B cell (primary cell): ENCODE results near the gene RARB. TPM values are rescaled to one million over a fixed set of nuclear protein-coding genes. Genes with fewer than 3 reads are reported as not detected.

Experiments
- ATAC-seq: fragments of 200-7000 bp; cut with Tn5 transposase; one replicate; pipeline ENCODE4 v1.10.0; 2021; ENCODE audit warnings: low read depth, mild to moderate bottlenecking, moderate number of reproducible peaks, moderate library complexity
- CTCF ChIA-PET: fragments of 350-600 bp; sonication (Branson Sonifier 250); formaldehyde crosslinking; loops from one replicate; lab custom pipeline; 2021; ENCODE audit warnings: antibody characterized with exemption, inconsistent platforms; lab: Charles Lee
- POLR2A ChIA-PET: fragments of 350-600 bp; sonication (Branson Sonifier 250); formaldehyde crosslinking; loops from one replicate; lab custom pipeline; 2021; ENCODE audit warnings: antibody characterized with exemption; lab: Charles Lee
- DNase-seq: peaks from one replicate; pipeline ENCODE4 v3.0.0; 2013
- H2AFZ ChIP-seq: 2 replicates; pipeline ENCODE4 v1.6.1; 2012; ENCODE audit warnings: mild to moderate bottlenecking, low read depth, low read length; ENCODE audit not compliant: insufficient read depth, poor library complexity, severe bottlenecking
- H3K27ac ChIP-seq, 2 donors: 1 replicate in 1 of 2; 2 replicates in 1 of 2; pipeline ENCODE4 v1.5.1; 2012 to 2013; ENCODE audit warnings: low read length in 2 of 2, mild to moderate bottlenecking in 2 of 2, moderate library complexity in 1 of 2
- H3K27me3 ChIP-seq, 4 experiments: fragments of 200-600 bp in 1 of 4; sonication (generic) in 1 of 4; replicated peaks in 1 of 4; 1 replicate in 2 of 4; 2 replicates in 2 of 4; pipeline versions ENCODE4 v1.6.1 to v1.7.0; 2013 to 2016; ENCODE audit warnings: low read length in 3 of 4, mild to moderate bottlenecking in 2 of 4, mixed read lengths in 1 of 4, moderate library complexity in 1 of 4; ENCODE audit not compliant: insufficient read depth in 4 of 4, control insufficient read depth in 3 of 4; ENCODE audit errors: control extremely low read depth in 1 of 4
- H3K36me3 ChIP-seq, 2 experiments: replicated peaks in 1 of 2; 1 replicate in 1 of 2; 2 replicates in 1 of 2; pipeline versions ENCODE4 v1.6.1 to v1.7.1; 2013; ENCODE audit warnings: low read length in 1 of 2; ENCODE audit not compliant: insufficient read depth in 2 of 2, control insufficient read depth in 1 of 2; ENCODE audit errors: control extremely low read depth in 1 of 2, extremely low read depth in 1 of 2
- H3K4me1 ChIP-seq, 2 donors: fragments of 200-600 bp in 1 of 2; sonication (generic) in 1 of 2; 1 replicate in 1 of 2; 2 replicates in 1 of 2; pipeline versions ENCODE4 v1.5.1 to v1.6.1; 2013 to 2017; ENCODE audit warnings: low read length in 2 of 2; ENCODE audit not compliant: control insufficient read depth in 2 of 2, insufficient read depth in 2 of 2
- H3K4me2 ChIP-seq: replicated peaks from 2 replicates; pipeline ENCODE3; 2012; ENCODE audit warnings: mild to moderate bottlenecking, low read depth, low read length; ENCODE audit not compliant: poor library complexity, severe bottlenecking
- H3K4me3 ChIP-seq, 5 experiments: fragments of 200-600 bp in 1 of 5; sonication (generic) in 1 of 5; 1 replicate in 3 of 5; 2 replicates in 2 of 5; pipeline versions ENCODE4 v1.5.1 to v1.7.0; 2011 to 2016; ENCODE audit warnings: low read length in 4 of 5, mild to moderate bottlenecking in 4 of 5, low read depth in 2 of 5, control low read depth in 1 of 5, moderate library complexity in 1 of 5; ENCODE audit not compliant: insufficient read depth in 1 of 5; ENCODE audit errors: control extremely low read depth in 1 of 5, extremely low read depth in 1 of 5
- H3K79me2 ChIP-seq: fragments of 200-600 bp; sonication (generic); one replicate; pipeline ENCODE4 v1.6.0; 2016; ENCODE audit warnings: low read length; ENCODE audit not compliant: control insufficient read depth, insufficient read depth
- H3K9ac ChIP-seq: fragments of 200-600 bp; sonication (generic); 2 replicates; pipeline ENCODE4 v1.6.1; 2017; ENCODE audit warnings: mild to moderate bottlenecking, low read length, moderate library complexity
- H3K9me3 ChIP-seq, 3 donors: one replicate each; pipeline versions ENCODE4 v1.6.1 to v1.7.1; 2013; ENCODE audit warnings: low read length in 2 of 3; ENCODE audit not compliant: control insufficient read depth in 2 of 3, insufficient read depth in 1 of 3; ENCODE audit errors: control extremely low read depth in 1 of 3
- H4K20me1 ChIP-seq: 2 replicates; pipeline ENCODE4 v1.6.0; 2012; ENCODE audit warnings: mild to moderate bottlenecking, low read length; ENCODE audit not compliant: insufficient read depth, control insufficient read depth, poor library complexity, severe bottlenecking
- H3K27ac Mint-ChIP-seq: one replicate; pipeline ENCODE4 v1.8.0; 2021; ENCODE audit warnings: mixed read lengths
- H3K27me3 Mint-ChIP-seq: one replicate; pipeline ENCODE4 v1.8.0; 2021; ENCODE audit warnings: mixed read lengths
- H3K4me1 Mint-ChIP-seq: one replicate; pipeline ENCODE4 v1.8.0; 2021; ENCODE audit warnings: mixed read lengths
- H3K4me3 Mint-ChIP-seq: one replicate; pipeline ENCODE4 v1.8.0; 2021; ENCODE audit warnings: mixed read lengths
- H3K9me3 Mint-ChIP-seq: one replicate; pipeline ENCODE4 v1.8.0; 2022; ENCODE audit warnings: mixed read lengths; ENCODE audit not compliant: insufficient read depth
- EZH2 ChIP-seq: IDR thresholded peaks from 2 replicates; pipeline ENCODE4 v1.6.1; 2012; ENCODE audit warnings: borderline replicate concordance, low read depth, mild to moderate bottlenecking, moderate library complexity, low read length; ENCODE audit not compliant: insufficient read depth, poor library complexity, severe bottlenecking
- WGBS: methylation state at CpG from one replicate; pipeline ENCODE4 v1.1.5; 2013; ENCODE audit warnings: missing lambda C conversion rate; ENCODE audit not compliant: insufficient coverage; 5-methylcytosine and 5-hydroxymethylcytosine counted together
- intact Hi-C: fragments of 100-400 bp; cut with micrococcal nuclease; formaldehyde crosslinking; loops from one replicate; pipeline ENCODE4 v1.10.0; 2022
- polyA plus RNA-seq: library from polyadenylated mRNA; depleted of rRNA; stranded (reverse); fragments of >200 nt; gene quantifications from 2 replicates; pipeline ENCODE4 v1.2.3, GENCODE V29; 2012
- total RNA-seq, 2 donors: library from RNA; stranded (reverse); fragments of 120-200 nt in 1 of 2; gene quantifications; 1 replicate in 1 of 2; 2 replicates in 1 of 2; pipeline versions ENCODE4 v1.2.3 to v1.2.4, GENCODE V29; 2013 to 2022
- TF ChIP-seq, protein P1 (sequence below): fragments of 200-600 bp; IDR thresholded peaks from one replicate; pipeline ENCODE4 v1.8.0; 2022; ENCODE audit warnings: antibody characterized with exemption, mild to moderate bottlenecking

Gene RARB
- total and polyA plus RNA-seq, 2 donors (not counting 1 experiment from before 2014, with no cell fraction given): not detected

DNA sequence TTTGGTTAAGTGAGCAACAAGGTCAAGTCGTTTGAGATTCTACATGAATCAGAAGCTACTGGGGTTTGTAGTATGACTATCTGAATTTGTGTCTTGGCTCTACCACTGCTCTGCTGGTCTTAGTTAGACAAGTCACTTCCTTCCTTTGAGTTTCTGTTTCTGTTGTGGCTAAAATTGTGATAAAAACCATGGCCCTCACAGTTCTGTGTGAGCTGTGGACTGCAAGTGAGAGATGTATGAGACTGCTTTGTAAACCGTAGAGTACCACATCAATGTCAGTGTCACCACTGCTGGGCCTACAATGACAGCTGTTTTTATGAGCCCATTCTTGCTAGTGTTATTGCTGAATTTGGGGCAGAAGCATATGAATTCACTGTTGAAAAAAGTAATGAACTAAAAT lies 32.7 kb downstream of the RARB start:
- intact Hi-C loops: no loop called here
- H3K27ac Mint-ChIP-seq: no peak overlapping the region

DNA sequence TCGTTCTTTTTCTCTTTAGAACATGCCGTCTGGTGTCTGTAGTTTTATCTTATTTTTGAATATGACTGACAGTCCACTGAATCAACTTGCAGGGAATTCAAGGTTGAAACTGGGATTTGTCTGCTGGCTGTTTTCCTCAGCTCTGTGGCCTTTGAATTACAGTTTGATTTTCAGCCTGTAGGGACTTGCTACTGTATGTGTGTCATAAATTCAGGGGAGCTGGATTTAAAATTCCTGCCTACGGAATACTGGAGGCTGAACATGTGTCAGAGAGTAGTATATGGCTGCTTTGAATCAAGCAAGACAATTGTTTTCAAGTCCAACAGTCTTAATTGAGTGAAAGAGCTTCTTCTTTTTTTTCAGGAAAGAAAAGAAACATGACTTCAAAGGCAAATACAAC lies 33.9 kb downstream of the RARB start:
- no peaks in the 10 kb centered on the region for H3K4me1 ChIP-seq
- Mint-ChIP-seq H3K4me1 (no peaks in the 10 kb centered on the region), H3K4me3 (no peak overlapping the region), H3K27me3 (no peaks in the 10 kb centered on the region), H3K27ac (no peak overlapping the region), H3K9me3 (no peaks in the 10 kb centered on the region)
- no peak overlapping the region for H3K27ac ChIP-seq
- ATAC-seq (no peak), DNase-seq (no peak)
- no peaks in the 10 kb centered on the region for H4K20me1 ChIP-seq
- TF ChIP-seq, protein P1, sequence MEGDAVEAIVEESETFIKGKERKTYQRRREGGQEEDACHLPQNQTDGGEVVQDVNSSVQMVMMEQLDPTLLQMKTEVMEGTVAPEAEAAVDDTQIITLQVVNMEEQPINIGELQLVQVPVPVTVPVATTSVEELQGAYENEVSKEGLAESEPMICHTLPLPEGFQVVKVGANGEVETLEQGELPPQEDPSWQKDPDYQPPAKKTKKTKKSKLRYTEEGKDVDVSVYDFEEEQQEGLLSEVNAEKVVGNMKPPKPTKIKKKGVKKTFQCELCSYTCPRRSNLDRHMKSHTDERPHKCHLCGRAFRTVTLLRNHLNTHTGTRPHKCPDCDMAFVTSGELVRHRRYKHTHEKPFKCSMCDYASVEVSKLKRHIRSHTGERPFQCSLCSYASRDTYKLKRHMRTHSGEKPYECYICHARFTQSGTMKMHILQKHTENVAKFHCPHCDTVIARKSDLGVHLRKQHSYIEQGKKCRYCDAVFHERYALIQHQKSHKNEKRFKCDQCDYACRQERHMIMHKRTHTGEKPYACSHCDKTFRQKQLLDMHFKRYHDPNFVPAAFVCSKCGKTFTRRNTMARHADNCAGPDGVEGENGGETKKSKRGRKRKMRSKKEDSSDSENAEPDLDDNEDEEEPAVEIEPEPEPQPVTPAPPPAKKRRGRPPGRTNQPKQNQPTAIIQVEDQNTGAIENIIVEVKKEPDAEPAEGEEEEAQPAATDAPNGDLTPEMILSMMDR: no peak
- no peaks in the 10 kb centered on the region for H3K79me2 ChIP-seq
- ChIA-PET CTCF (no interaction called here), POLR2A (no interaction called here)
- intact Hi-C loops: no loop called here
- no peak overlapping the region for H3K9ac ChIP-seq
- no peak overlapping the region for H3K4me3 ChIP-seq
- H3K9me3 ChIP-seq: no peaks in the 10 kb centered on the region
- no peak overlapping the region for H3K4me2 ChIP-seq
- 60% methylated on average over 1 of the region's 3 CpGs for WGBS
- H3K36me3 ChIP-seq: no peaks in the 10 kb centered on the region
- no peak overlapping the region for H2AFZ ChIP-seq
- H3K27me3 ChIP-seq: no peaks in the 10 kb centered on the region

More for the DNA sequence above, 32.7 kb downstream of the RARB start:
- H2AFZ ChIP-seq: no peak overlapping the region
- H3K27me3 Mint-ChIP-seq: no peaks in the 10 kb centered on the region
- H3K9ac ChIP-seq: no peak overlapping the region
- DNase-seq (no peak), ATAC-seq (no peak)
- no peaks in the 10 kb centered on the region for H3K4me1 Mint-ChIP-seq
- H3K4me3 Mint-ChIP-seq: no peak overlapping the region
- TF ChIP-seq, protein P1: no peak
- no peak for TF ChIP-seq EZH2
- no peaks in the 10 kb centered on the region for H3K4me1 ChIP-seq
- H3K9me3 ChIP-seq: no peaks in the 10 kb centered on the region
- no peak overlapping the region for H3K4me2 ChIP-seq
- H4K20me1 ChIP-seq: no peaks in the 10 kb centered on the region
- POLR2A ChIA-PET: no interaction called here
- CTCF ChIA-PET: no interaction called here
- H3K27me3 ChIP-seq: no peaks in the 10 kb centered on the region
- H3K9me3 Mint-ChIP-seq: no peaks in the 10 kb centered on the region
- no peak overlapping the region for H3K27ac ChIP-seq
- H3K36me3 ChIP-seq: no peaks in the 10 kb centered on the region
- no peaks in the 10 kb centered on the region for H3K79me2 ChIP-seq
- 18% methylated on average over 2 of the region's 2 CpGs for WGBS
- no peak overlapping the region for H3K4me3 ChIP-seq
